ENCODE results near the gene IQGAP2.

Gene IQGAP2

DNA sequence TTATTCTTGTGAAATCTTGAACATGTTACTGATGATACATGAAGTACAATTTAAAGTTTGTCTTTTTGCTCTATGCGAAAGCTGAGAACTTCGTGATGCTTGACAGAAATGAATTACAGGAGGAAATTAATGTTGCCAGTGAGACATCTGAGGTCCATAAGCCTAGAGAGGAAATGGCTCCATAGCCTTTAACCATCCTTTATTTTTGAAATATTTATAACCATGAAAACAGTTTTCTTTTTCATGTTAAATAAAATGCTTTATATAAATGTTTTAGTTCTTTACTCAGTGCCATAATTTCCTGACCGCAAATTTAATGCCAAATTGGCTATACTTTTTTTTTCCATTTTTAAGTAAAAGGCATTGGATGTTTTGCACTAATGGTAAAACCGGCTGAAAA is 191.0 kb downstream of the IQGAP2 start:
- H3K9me3 ChIP-seq (ENCODE audit: control insufficient read depth, insufficient read depth, low read depth, low read length): no peaks in the 10 kb centered on the region
- H3K4me3 ChIP-seq (ENCODE audit: low read depth, low read length): no peak overlapping the region
- ChIA-PET POLR2A (no interaction called here), CTCF (interaction anchor here (0.6 to 0.8 kb wide), 2 partner anchors 11 to 213 kb away, joined by 3 to 4 read pairs; no protein-coding TSS in a partner anchor)
- TF ChIP-seq ZNF214 (tag by site-specific recombination; IDR thresholded peaks at IDR 0.05; ENCODE audit: borderline replicate concordance): no peak
- TF ChIP-seq ZNF549 (tag by site-specific recombination; IDR thresholded peaks at IDR 0.05): no peak
- TF ChIP-seq TSHZ1 (tag by site-specific recombination; IDR thresholded peaks at IDR 0.05; ENCODE audit: borderline replicate concordance): no peak
- no peak for TF ChIP-seq ZNF48 (tag by site-specific recombination; IDR thresholded peaks at IDR 0.05)
- TF ChIP-seq ZNF645 (tag by site-specific recombination; IDR thresholded peaks at IDR 0.05): no peak
- TF ChIP-seq ZNF23 (tag by site-specific recombination; IDR thresholded peaks at IDR 0.05; ENCODE audit: borderline replicate concordance): no peak
- TF ChIP-seq OVOL3 (tag by site-specific recombination; IDR thresholded peaks at IDR 0.05): no peak
- TF ChIP-seq ZNF707 (tag by site-specific recombination; IDR thresholded peaks at IDR 0.05): no peak
- no peak for TF ChIP-seq SP3 (tag by site-specific recombination; IDR thresholded peaks at IDR 0.05)
- H3K27ac ChIP-seq (ENCODE audit: extremely low read depth, low read depth, low read length): no peak overlapping the region
- no peaks in the 10 kb centered on the region for H3K36me3 ChIP-seq (ENCODE audit: control insufficient read depth in 2 of 2, insufficient read depth in 1 of 2, low read length in 2 of 2)
- no peaks in the 10 kb centered on the region for H3K4me1 ChIP-seq (ENCODE audit: control insufficient read depth, insufficient read depth, low read length)

DNA sequence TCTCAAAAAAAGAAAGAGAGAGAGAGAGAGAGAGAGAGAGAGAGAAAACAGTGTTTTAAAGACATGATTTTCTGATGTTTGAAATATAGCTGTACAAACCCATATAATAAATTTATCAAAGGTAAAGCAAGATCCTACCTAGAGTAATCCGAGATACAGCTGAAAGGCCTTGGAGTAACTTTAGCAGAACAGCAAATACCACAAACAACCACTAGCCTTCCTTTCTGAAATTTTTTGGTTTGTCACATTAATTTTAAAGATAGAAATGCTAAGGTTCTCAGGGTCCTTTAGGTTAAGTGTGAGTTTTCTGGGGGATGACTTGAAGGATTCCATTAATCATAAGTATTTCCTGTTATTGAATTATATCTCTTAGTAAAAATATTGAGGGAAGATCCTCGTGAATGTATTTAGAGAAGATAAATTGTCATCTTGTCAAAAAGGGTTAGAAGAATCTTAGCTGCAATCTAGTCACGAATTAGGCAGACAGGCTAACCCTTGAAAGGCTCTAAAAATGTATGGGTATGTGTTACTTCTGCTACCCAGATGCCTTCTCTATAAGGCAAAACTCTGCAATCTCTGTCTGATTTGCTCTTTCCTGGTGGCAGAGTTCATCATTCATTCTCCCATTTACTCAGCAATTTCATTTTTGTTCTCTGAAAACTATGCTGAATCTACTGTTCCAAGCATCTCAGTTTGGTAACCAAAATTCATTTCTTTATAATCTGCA is 192.8 kb downstream of the IQGAP2 start:
- H3K9me3 ChIP-seq (ENCODE audit: control insufficient read depth, insufficient read depth, low read depth, low read length): no peaks in the 10 kb centered on the region
- ChIA-PET POLR2A (no interaction called here), CTCF (interaction anchor here (0.6 kb wide), 1 partner anchor 289 kb away, joined by 3 read pairs; no protein-coding TSS in a partner anchor)
- H3K27ac ChIP-seq (ENCODE audit: extremely low read depth, low read depth, low read length): no peak overlapping the region
- no peaks in the 10 kb centered on the region for H3K4me1 ChIP-seq (ENCODE audit: control insufficient read depth, insufficient read depth, low read length)
- no peak overlapping the region for H3K4me3 ChIP-seq (ENCODE audit: low read depth, low read length)
- H3K36me3 ChIP-seq (ENCODE audit: control insufficient read depth in 2 of 2, insufficient read depth in 1 of 2, low read length in 2 of 2): no peaks in the 10 kb centered on the region
- peak; percentile 65; the same call in 1 of the 2 replicates for TF ChIP-seq ZNF596 (tag by site-specific recombination; IDR thresholded peaks at IDR 0.05)
- TF ChIP-seq ZNF529 (tag by site-specific recombination; IDR thresholded peaks at IDR 0.05; ENCODE audit: insufficient replicate concordance): no peak

DNA sequence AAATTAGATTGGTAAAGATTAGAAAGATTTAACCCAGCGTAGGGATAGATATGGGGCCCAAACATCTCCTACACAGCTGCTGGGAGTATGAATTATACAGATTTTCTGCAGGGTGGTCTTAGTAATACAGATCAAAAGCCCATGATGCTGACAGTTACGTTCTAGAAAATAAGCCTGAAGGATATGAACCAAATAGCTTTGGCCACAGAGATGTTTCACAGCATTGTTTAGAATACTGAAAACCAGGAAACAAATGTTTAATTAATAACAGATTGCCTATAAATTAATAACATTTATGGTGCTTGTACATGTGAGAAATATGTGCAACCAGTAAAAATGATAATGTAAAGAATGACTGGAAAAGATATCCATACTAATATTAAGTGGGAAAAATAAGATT is 195.4 kb downstream of the IQGAP2 start:
- POLR2A ChIA-PET: no interaction called here
- CTCF ChIA-PET: interaction anchor here (1.3 to 6.9 kb wide), 4 partner anchors 15 to 176 kb away, joined by 3 to 92 read pairs (median 26); no protein-coding TSS in a partner anchor
- Histone ChIP-seq H3K4me3 (ENCODE audit: low read depth, low read length) (no peak overlapping the region), H3K27ac (ENCODE audit: extremely low read depth, low read depth, low read length) (no peak overlapping the region), H3K36me3 (ENCODE audit: control insufficient read depth in 2 of 2, insufficient read depth in 1 of 2, low read length in 2 of 2) (no peaks in the 10 kb centered on the region), H3K9me3 (ENCODE audit: control insufficient read depth, insufficient read depth, low read depth, low read length) (no peaks in the 10 kb centered on the region), H3K4me1 (ENCODE audit: control insufficient read depth, insufficient read depth, low read length) (no peaks in the 10 kb centered on the region)
- TF ChIP-seq, protein P1, sequence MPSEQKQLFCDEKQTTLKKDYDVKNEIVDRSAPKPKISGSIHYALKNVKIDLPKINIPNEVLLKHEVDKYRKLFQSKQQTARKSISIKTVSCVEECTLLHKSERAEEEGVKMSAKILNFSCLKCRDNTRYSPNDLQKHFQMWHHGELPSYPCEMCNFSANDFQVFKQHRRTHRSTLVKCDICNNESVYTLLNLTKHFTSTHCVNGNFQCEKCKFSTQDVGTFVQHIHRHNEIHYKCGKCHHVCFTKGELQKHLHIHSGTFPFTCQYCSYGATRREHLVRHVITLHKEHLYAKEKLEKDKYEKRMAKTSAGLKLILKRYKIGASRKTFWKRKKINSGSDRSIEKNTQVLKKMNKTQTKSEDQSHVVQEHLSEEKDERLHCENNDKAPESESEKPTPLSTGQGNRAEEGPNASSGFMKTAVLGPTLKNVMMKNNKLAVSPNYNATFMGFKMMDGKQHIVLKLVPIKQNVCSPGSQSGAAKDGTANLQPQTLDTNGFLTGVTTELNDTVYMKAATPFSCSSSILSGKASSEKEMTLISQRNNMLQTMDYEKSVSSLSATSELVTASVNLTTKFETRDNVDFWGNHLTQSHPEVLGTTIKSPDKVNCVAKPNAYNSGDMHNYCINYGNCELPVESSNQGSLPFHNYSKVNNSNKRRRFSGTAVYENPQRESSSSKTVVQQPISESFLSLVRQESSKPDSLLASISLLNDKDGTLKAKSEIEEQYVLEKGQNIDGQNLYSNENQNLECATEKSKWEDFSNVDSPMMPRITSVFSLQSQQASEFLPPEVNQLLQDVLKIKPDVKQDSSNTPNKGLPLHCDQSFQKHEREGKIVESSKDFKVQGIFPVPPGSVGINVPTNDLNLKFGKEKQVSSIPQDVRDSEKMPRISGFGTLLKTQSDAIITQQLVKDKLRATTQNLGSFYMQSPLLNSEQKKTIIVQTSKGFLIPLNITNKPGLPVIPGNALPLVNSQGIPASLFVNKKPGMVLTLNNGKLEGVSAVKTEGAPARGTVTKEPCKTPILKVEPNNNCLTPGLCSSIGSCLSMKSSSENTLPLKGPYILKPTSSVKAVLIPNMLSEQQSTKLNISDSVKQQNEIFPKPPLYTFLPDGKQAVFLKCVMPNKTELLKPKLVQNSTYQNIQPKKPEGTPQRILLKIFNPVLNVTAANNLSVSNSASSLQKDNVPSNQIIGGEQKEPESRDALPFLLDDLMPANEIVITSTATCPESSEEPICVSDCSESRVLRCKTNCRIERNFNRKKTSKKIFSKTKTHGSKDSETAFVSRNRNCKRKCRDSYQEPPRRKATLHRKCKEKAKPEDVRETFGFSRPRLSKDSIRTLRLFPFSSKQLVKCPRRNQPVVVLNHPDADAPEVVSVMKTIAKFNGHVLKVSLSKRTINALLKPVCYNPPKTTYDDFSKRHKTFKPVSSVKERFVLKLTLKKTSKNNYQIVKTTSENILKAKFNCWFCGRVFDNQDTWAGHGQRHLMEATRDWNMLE (tag by site-specific recombination; conservative IDR thresholded peaks at IDR 0.05; ENCODE audit: low read depth): no peak
- TF ChIP-seq ZNF654 (tag by site-specific recombination; IDR thresholded peaks at IDR 0.05; ENCODE audit: low read depth) (no peak), ZNF747 (tag by site-specific recombination; IDR thresholded peaks at IDR 0.05) (no peak), HOXD13 (CRISPR knock-in tag; IDR thresholded peaks at IDR 0.05; ENCODE audit: borderline replicate concordance) (no peak), PRDM1 (tag by site-specific recombination; IDR thresholded peaks at IDR 0.05) (no peak), ZNF133 (tag by site-specific recombination; IDR thresholded peaks at IDR 0.05) (no peak), KLF9 (tag by site-specific recombination; IDR thresholded peaks at IDR 0.05; ENCODE audit: low read depth) (no peak), ZNF157 (tag by site-specific recombination; IDR thresholded peaks at IDR 0.05) (no peak), BCL11A (tag by site-specific recombination; IDR thresholded peaks at IDR 0.05; ENCODE audit: low read depth) (no peak), ZNF423 (tag by site-specific recombination; IDR thresholded peaks at IDR 0.05) (no peak), ZNF302 (tag by site-specific recombination; IDR thresholded peaks at IDR 0.05; ENCODE audit: low read depth) (no peak)

All from HEK293 (cell line).